GM06990 (cell line): ENCODE measurements around the gene ITPKA.

Experiments used
- DNase-seq: peaks from one replicate; pipeline ENCODE4 v3.0.0-alpha.2; 2011; ENCODE audit not compliant: insufficient read length; ENCODE audit errors: extremely low read depth
- H3K27me3 ChIP-seq: replicated peaks from 2 replicates; pipeline ENCODE4 v1.6.0; 2011; ENCODE audit warnings: low read length; ENCODE audit not compliant: control insufficient read depth, insufficient read depth
- H3K36me3 ChIP-seq: 2 replicates; pipeline ENCODE4 v1.5.1; 2011; ENCODE audit warnings: low read length; ENCODE audit not compliant: control insufficient read depth, insufficient read depth
- H3K4me3 ChIP-seq: replicated peaks from 2 replicates; pipeline ENCODE4 v1.5.1; 2011; ENCODE audit warnings: low read depth, mild to moderate bottlenecking, control low read depth, low read length
- TF ChIP-seq, protein P1 (sequence below): IDR thresholded peaks from 2 replicates; pipeline ENCODE4 v1.5.1; 2011; ENCODE audit warnings: low read length, control low read depth, mild to moderate bottlenecking, inconsistent platforms; ENCODE audit not compliant: insufficient read depth, poor library complexity, severe bottlenecking

The ITPKA gene

DNA sequence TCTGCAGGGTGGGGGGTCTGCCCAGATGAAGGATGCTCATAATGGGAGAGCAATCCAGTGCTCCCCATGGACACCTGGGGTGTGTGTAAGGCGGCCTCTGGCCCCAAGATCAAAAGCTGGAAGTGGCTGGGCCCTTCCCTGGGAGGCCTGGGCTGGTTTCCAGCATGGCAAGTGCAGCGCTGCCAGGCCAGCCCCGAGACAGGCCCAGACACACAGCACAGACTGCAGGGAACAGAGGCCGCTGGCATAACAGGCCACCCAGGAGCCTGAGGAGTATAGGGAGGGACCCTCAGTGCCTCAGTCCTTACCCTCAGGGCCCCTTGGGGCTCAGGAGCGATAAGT, 10.0 kb downstream of the ITPKA start:
- Histone ChIP-seq H3K36me3 (no peaks in the 10 kb centered on the region), H3K4me3 (no peak overlapping the region), H3K27me3 (peaks cover 4% of the 10 kb centered on the region)
- TF ChIP-seq, protein P1, sequence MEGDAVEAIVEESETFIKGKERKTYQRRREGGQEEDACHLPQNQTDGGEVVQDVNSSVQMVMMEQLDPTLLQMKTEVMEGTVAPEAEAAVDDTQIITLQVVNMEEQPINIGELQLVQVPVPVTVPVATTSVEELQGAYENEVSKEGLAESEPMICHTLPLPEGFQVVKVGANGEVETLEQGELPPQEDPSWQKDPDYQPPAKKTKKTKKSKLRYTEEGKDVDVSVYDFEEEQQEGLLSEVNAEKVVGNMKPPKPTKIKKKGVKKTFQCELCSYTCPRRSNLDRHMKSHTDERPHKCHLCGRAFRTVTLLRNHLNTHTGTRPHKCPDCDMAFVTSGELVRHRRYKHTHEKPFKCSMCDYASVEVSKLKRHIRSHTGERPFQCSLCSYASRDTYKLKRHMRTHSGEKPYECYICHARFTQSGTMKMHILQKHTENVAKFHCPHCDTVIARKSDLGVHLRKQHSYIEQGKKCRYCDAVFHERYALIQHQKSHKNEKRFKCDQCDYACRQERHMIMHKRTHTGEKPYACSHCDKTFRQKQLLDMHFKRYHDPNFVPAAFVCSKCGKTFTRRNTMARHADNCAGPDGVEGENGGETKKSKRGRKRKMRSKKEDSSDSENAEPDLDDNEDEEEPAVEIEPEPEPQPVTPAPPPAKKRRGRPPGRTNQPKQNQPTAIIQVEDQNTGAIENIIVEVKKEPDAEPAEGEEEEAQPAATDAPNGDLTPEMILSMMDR: no peak
- no peak for DNase-seq

DNA sequence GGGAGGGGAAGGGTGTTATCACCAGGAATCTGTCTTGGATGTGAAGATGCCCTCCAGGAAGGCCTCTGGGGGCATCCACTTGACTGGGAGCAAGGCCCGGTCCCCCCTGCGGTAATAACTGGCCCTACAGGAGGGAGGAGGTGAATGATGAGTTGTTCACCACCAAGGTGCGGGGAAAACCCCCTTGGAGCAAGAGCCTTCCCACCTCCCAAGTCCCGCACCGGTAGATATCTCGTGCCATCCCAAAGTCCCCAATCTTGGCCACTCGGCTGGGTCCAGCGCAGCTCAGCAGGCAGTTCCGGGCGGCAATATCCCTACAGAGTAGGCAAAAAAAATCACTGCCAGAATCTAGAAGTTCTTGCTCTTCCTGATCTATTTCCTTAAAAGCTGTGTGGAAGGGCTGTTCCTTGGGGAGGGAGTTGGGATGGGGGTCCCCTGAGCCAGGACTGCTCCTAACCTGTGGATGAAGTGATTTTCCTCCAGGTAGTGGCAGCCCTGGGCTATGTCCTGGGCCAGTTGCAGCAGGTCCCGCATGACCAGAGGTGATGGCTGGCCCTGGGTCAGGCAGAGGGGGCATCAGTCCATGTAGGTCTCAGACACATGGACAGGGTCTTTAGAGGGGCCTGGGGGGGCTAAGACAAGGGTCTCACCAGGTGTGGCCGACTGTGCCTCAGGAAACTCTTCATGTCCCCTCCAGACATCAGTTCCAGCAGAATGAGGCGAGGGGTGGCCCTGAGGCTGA, 11.2 kb downstream of the ITPKA start:
- no peaks in the 10 kb centered on the region for H3K36me3 ChIP-seq
- H3K27me3 ChIP-seq: peaks cover 4% of the 10 kb centered on the region
- DNase-seq: no peak
- TF ChIP-seq, protein P1: no peak
- H3K4me3 ChIP-seq: no peak overlapping the region

DNA sequence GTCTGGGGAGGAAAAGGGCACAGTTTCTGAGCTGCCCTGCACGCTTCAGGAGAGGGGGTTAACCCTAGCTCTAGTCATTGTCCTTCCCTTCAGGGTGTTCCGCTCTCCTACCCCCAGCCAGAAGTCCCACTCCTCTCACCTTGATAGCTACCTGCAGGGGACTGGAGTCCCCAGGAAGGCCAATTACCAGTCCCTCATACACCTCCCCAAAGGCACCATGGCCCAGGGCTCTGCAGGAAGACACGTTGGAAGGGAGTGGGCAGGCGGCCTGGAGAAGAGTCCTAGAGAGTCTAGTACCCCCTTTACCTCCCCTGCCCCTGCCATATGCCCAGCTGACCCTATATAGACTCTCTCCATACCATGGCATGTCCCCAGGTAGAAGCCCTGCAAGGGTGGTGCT, 12.1 kb downstream of the ITPKA start:
- H3K4me3 ChIP-seq: no peak overlapping the region
- peaks cover 4% of the 10 kb centered on the region for H3K27me3 ChIP-seq
- no peaks in the 10 kb centered on the region for H3K36me3 ChIP-seq
- no peak for DNase-seq
- TF ChIP-seq, protein P1: no peak

DNA sequence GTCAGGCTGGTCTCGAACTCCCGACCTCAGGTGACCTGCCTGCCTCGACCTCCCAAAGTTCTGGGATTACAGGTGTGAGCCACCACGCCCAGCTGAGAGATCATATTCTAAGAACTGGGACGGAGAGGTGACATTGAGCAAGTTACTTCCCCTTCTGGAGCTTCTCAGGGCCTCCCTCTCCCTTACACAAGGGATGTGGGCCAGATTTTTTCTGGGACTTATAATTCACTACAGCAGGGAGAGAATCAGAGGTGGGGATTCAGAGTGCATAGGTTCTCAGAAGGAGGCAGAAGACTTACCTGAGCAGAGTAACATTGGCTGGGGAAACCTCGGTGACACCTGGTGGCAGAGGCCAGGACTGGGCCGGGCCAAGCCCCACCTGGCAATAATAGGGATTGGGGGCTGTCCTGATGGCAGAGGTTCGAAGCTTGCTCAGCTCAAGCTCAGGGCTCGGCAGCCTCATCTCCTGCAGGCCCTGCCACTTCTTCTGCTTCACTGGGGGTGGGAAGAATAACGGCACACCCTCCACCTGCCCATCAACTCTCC, 13.2 kb downstream of the ITPKA start:
- TF ChIP-seq, protein P1: peak; percentile 15
- Histone ChIP-seq H3K27me3 (peaks cover 4% of the 10 kb centered on the region), H3K36me3 (no peaks in the 10 kb centered on the region), H3K4me3 (no peak overlapping the region)
- no peak for DNase-seq

DNA sequence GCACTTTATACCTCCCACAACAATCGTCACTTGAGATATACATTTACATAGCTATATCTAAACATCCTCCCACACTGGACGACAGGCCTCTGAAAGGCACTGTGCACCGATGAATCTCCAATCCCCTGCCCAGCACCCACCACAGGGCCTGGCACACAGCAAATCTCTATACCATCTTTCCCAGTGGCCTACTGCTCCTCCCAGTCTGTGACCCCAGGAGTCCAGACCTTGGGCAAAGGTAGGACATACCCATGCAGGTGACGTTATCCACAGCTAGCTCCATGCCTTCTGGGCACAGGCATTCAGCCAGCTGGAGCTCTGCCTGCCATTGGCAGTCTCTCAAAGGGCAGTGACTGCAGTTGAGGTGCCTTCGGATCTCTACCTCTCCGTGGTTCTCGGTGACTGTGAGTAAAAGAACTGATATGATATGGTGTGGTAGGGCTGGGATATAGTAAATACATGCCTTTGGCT, 14.2 kb downstream of the ITPKA start:
- TF ChIP-seq, protein P1: no peak
- DNase-seq: no peak
- Histone ChIP-seq H3K4me3 (no peak overlapping the region), H3K36me3 (no peaks in the 10 kb centered on the region), H3K27me3 (peaks cover 4% of the 10 kb centered on the region)
